Measurements from ENCODE around the gene MAPK11.

The MAPK11 gene

DNA sequence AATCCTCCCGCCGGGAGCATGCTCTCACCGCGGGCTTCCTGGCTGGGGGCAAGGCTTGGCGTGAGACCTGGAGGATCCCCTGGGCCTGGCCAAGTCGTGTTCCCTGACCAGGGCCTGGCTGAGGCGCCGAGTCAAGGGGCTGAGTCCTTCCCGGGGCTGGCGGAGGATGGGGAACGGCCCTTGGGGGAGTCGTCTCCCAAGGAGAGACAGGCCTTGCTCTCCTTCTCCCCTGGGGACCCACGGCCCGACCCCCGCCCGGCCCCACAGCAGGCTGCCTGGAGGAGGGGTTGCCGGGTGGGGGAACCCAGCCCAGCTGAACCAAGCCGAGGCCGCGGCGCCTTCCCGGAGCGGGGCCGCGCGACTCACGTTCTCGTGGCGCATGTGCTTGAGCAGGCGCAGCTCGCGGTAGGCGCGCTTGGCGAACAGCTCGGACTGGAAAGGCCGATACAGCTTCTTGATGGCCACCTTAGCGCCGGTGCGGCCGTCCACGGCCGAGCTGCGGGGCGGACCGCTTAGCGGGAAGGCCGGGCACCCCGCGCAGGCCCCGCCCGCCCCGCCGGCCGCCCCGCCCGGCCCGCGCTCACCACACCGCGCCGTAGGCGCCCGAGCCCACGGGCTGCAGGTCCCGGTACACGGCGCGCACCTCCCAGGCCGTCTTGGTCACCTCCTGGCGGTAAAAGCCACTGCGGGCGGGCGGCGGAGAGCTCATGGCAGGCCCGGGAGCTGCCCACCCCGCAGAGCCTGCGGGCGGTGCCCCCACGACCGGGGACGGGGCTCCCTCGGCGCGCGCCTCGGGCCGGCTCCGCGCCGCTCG is 9.2 kb downstream of the MAPK11 start:
- DNase-seq (ENCODE audit: low read depth in 3 of 3): no peak

- no peak for DNase-seq (ENCODE audit: low read depth in 3 of 3)
Observed at GRCh38 chr22:50260434-50260800, 9.8 kb downstream of the MAPK11 start.

DNA sequence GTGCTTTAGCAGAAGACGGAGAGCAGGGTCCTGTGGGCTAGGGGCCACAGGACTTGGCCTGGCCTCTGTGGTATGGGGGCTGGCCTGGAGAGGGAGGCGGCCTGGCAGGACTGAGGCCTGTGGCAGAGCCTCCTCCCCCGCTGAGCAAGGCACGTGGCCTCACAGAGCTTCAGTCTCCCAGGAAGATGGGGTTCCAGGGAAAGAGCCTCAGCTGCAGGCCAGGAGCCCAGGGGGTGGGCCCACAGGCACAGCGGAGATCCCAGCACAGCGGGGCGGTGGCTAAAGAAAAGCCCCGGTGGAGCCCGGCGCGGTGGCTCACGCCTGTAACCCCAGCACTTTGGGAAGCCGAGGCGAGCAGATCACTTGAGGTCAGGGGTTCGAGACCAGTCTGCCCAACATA is 10.9 kb downstream of the MAPK11 start:
- DNase-seq (ENCODE audit: low read depth in 3 of 3): no peak

GRCh38 chr22:50258361-50259292 is 11.6 kb downstream of the MAPK11 start:
- no peak for DNase-seq (ENCODE audit: low read depth in 3 of 3)

DNA sequence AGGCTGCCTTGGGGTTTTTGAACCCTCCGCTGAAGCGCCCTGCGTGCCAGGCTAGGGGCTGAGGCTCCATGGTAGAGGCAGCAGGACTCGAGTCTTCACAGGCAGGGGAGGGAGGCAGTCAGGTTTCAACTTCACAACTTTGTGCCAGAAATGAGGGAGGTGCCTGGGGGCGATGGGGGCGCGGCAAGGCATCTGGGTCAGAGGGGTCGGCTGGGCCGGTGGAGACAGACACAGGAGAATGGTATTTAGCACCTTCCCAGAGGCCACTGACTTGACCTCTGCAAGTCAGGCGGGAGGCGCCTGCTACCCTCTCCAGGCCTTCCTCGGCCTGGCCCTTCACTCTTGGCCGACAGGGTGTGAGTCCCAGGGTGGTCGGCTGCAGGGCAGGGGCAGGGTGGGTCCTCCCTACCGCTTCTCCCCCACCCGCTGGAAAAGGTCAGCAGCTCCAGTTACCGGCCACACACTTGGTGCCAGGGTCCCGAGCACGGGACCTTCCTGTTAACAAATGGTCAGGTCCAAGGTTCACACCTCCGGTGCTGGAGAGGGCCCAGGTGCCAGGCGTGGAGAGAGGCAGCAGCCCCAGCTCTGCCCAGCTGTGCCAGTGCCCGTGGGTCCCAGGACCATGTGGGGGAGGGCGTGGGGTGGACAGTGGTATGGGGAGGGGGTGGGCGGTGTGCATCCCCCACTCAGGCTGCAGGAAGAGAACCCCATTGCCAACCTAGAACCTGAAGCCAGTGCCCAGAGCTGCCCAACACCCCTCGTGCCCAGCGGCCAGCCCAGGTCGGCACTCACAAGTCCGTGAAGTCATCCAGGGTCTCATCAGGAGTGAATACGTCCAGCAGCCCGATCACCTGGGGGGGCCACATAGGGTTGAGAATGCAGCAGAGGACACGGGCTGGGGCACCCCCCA is 12.5 kb downstream of the MAPK11 start:
- no peak for DNase-seq (ENCODE audit: low read depth in 3 of 3)

DNA sequence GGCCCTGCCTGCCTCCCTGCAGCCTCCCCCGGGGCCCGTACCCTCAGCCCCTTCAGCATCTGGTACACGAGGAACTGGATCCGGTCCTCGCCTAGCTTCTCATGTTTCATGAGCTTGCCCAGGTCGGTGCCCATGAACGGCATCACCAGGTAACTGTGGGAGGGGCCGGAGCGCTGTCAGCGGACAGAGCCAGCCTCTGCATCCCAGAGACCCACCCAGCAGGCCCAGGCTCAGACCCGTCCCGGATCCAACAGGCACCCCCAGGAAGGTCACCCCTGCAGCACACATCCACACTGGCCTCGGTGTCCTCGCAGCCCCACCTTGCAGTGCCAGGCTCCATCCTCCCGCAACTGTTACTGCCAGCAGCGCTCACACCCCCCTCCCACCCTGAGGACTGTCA is 13.1 kb downstream of the MAPK11 start:
- DNase-seq (ENCODE audit: low read depth in 3 of 3): no peak

DNA sequence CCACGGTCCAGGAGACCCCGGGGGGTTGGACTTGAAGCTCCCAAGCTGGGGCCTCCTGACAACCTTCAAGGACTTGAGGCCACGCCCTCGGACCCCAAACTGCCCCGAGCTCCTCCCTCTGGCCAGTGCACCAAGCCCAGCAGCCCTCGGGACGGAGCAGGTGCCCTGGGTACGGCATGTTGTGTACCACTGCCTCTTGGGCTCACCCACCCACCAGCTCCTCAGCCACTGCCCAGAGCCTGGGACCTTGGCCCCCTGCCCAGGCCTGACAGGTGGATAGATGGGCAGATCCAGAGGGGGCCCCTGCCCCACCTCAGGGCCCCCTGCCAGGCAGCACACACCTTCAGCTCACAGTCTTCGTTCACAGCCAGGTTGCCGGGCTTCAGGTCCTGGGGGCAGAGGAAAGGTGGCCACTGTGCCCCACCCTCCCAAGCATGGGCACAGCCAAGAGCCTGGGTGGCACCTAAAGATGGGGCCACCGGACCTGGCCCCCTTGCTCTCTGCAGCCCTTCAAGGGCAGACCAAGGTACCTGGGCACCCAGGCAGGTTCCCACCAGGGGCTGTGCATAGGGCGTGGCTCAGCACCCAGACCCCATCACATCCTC is 13.8 kb downstream of the MAPK11 start:
- no peak for DNase-seq (ENCODE audit: low read depth in 3 of 3)

DNA sequence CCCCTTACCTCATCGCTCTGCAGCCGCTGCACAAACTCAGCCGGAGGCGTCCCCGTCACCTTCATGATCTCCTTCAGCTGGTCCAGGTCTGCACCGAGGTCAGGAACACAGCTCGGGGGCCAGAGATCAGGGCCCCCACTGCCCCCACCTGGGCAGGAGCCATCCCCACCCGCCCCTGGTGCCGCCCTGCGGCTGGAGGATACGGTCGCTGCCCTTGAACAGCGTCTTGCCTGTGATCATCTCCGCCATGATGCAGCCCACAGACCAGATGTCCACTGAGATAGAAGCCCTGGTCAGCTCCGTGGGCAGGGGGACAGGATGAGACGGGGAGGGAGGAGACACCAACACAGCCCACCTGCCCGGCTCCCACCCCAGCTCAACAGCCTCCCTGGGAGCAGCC is 14.6 kb downstream of the MAPK11 start:
- no peak for DNase-seq (ENCODE audit: low read depth in 3 of 3)

- no peak for DNase-seq (ENCODE audit: low read depth in 3 of 3)
Observed at GRCh38 chr22:50255099-50255498, 15.1 kb downstream of the MAPK11 start.

GRCh38 chr22:50253941-50254340 is 16.2 kb downstream of the MAPK11 start:
- no peak for DNase-seq (ENCODE audit: low read depth in 3 of 3)

- DNase-seq (ENCODE audit: low read depth in 3 of 3): no peak
Observed at GRCh38 chr22:50253046-50253915, 16.9 kb downstream of the MAPK11 start.

DNA sequence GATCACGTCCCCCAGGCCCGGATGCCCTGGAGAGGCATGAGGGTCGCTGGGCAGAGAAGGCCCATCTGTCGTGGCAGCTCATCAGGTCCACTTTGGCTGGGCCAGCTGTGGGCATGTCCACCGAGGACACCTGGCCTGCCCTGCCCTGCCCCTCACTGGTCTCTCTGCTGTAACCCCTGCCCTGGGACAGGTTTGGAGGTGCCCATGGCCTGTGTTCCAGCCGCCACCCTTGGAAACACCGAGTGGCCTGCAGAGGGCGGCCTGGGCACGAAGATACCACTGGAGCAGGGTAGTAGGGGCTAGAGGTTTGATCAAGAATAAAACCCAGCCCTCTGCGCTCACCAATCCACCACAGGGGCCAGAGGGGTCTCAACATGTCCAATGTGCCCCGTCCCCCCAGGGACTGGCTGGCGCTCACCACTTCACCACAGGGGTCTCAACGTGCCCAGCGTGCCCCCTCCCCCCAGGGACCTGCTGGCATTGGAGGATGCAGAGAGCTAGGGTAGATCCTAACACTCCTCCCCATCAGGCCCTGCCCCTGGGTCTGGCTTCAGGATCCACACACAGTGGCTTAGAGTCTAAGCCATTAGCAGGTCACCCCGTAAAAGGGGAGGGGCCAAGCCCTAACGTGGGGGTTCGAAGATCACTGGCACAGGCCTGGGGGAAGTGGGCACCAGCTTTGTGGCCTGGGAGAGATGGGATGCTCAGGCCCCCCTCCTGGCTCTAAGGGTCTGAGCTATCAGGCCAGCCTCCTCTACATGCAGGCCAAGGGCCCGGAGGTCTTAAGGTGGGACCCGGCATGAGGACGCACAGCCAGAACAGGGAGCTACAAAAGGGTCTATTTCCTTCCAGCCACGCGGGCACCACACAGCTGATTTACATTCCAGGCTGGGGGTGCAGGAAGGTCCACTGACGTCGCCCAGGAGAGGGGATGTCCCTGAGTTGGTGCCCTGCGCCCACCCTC is 17.8 kb downstream of the MAPK11 start:
- peak; percentile 49 to 58 (median 54) for DNase-seq (ENCODE audit: low read depth in 3 of 3)

DNA sequence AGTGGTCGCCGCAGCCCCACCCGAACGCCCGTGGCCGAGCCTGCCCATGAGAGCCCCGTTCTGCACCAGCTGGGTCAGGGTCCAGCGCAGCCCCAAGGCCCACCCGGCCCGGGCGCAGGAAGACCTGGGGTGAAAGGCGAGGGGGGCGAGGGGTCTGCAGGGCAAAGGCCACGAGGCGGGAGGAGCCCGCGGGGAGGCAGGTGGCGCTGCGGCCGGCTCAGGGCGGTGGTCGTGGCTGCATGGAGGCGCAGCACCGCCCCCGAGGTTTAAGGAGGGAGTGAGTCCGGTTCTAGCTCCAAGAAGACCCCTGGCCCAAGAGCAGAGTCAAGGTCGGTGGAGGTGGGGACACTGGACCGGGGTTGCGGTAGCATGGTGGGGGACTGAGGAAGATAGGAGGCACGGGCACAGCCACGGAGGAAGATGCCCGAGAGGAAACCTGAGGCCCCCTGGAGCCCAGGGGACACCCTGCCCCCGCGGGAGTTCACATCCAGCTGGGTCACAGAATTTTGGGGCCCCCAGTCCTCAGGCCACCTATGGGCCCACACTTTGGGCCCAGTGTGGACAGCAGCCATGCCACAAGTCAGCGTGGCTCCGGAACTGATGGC is 18.6 kb downstream of the MAPK11 start:
- DNase-seq (ENCODE audit: low read depth in 3 of 3): no peak

DNA sequence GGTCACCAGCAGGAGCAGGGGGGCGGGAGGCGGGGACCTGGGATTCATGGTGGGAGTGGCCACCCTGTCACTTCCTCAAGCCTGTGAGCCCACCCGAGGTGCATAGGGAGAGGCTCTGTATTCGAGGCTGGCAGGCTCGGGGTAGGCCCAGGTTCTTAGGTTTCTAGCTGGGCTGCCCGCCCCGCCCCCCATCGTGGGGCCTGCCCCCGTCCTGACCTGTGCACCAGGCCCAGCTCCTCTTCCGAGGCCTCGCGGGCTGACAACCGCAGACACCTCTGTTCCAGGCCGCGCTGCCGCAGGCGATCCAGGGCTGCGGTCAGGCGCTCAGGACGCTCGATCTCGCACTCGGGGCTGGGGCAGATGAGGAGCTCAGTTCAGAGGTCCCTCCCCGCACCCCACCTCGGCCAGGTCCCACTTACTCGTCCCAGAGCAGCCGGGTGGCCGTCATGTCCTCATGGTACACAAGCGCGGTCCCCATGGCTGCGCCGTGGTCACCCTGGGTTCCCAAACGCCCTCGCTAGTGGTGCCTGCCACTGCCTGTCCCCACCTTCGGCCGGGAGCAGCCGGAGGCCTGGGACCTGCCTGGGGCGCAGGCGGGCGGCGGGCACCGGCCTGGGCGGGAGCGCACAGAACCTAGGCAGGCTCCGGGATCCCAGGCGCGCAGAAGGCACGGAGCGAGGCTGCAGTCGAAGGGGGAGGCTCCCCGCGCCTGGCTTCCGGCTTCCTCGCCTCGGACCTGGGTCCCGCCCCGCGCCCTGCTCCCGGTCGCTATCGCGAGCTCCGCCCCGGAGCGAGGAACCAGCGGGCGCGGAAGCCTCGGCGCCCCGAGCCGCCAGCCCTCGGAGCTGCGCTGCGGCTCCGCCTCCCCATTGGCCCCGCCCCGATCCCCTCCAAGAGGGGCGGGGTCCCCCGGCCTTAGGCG is 19.4 kb downstream of the MAPK11 start, which contains the start of gene HDAC10:
HDAC10 (minus strand) TSS at position 711 of the 922 bp plus-strand sequence; CDS start at position 478, 233 bp downstream.
- DNase-seq (ENCODE audit: low read depth in 3 of 3): peak; percentile 54 to 62 (median 55)

- DNase-seq (ENCODE audit: low read depth in 3 of 3): no peak
Observed at GRCh38 chr22:50250249-50250554, 20.0 kb downstream of the MAPK11 start.

- DNase-seq (ENCODE audit: low read depth in 3 of 3): no peak
Observed at GRCh38 chr22:50249341-50250248, 20.6 kb downstream of the MAPK11 start.

Data from stimulated activated CD4-positive, alpha-beta T cell treated with anti-CD3 and anti-CD28 coated beads, TNF-alpha, amount 100 ng/mL, for 4 hours (primary cell).